NCI-H510A (cell line): ENCODE measurements around the gene GSTA5.
"Not testable (repeated sequence)": the region's sequence is repeated elsewhere in the genome, so short reads cannot be mapped to it uniquely, and the experiment has no call there.

Experiments
- DNase-seq: peaks from one replicate; lab custom pipeline; 2025; lab: John Stamatoyannopoulos, UW

Gene GSTA5

GRCh38 chr6:52840763-52841585 is at the start of gene GSTA5:
Gene GSTA5, minus strand, starts transcription at chr6:52840813.
- no peak for DNase-seq

DNA sequence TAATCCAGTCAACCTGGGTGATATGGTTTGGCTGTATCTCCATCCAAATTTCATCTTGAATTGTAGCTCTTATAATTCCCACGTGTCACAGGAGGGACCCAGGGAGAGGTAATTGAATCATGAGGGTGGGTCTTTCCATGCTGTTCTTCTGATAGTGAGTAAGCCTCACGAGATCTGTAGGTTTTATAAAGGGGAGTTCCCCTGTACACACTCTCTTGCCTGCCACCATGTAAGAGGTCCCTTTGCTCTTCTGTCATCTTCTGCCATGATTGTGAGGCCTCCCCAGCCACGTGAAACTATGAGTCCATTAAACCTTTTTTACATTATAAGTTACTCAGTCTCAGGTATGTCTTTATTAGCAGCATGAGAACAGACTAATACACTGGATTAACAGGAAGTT is 49.4 kb upstream of the GSTA5 start:
- no peak for DNase-seq

- DNase-seq: no peak
Measured at GRCh38 chr6:52887910-52888524, 47.4 kb upstream of the GSTA5 start.

- peak; percentile 57 for DNase-seq
Measured at GRCh38 chr6:52881996-52882841, 41.6 kb upstream of the GSTA5 start.

DNA sequence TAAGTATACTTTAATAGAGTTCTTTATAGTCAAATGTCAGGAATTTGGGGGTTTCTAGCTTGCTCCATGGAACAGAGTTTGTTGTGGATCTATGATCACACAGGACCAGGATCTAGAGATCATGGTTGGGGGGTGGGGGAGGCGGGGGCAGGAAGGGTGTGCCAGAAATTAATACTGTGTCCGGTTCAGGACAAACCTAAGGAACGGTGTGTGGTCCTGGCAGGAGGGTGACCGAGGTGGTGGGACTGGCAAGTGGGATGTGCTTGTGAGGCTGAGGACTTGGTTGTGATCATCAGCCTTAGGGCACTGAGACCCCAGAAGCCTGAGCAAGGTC is 41.0 kb upstream of the GSTA5 start:
- no peak for DNase-seq

DNA sequence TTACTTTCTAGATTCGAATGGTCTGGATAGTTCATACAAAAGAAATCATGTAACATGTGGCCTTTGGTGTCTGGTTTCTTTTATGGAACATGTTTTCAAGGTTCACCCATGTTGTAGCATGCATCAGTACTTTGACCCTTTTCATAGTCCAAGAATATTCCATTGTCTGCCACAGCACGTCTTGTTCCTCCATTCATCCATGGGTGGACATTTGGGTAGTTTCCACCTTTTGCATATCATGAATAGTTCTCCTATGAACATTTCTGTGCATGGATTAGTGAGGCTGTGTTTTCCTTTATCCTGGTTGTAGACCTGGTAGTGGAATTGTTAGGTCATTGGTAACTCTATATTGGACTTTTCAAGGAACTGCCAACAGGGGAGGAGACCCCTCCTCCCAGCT is 37.2 kb upstream of the GSTA5 start:
- DNase-seq: no peak

DNA sequence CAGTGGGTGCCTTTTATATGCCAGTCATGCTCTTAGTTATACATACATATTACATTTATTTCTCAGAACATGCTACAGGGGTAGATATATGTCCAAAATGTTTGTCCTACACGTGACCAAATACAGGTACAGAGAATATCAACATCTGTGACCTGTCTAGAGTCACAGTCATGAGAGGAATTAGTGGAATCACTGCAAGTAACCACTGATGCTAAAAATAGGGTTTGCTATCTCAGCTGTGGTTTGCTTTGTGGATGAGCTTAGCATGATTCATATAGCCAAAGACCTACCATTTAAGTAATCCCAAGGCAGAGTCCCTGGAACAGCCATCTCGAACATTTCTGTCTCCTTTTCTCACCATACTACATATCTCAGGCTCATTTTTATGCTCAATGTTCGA is 36.6 kb upstream of the GSTA5 start:
- DNase-seq: no peak

DNA sequence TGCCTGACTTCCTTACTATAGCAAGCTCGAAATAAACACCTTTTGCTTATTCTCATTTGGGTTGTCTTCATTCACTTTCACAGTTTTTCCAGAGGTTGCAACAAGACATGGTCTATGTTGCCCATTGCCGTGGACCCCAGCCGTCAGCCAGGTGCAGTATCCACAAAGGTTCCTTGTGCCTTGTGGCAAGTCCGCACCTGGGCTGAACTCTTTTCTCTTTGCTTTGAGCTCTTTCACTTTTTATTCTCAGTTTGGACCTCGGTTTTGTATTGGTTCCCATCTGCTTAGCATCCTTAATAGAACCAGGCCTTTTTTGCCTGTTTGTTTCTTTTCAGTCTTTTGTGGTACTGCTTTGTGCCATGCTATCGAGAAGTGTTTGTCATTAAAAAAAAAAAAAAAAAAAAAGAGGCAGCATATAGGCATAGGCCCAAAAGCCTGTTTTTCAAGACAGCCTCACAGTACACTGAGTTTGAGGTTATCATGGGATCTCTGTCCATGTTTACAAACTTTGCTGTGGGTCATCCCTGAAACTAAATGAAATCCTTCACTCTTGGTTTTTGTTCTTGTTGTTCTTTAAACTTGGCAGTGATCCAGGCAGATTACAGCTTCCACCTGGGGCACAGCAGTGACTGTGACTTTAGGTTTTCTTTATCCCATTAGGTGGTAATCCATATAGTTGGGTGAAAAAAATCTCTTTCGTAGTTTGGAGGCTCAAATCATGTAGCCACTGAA is 35.6 kb upstream of the GSTA5 start:
- DNase-seq: no peak

GRCh38 chr6:52872031-52872430 is 31.4 kb upstream of the GSTA5 start:
- DNase-seq: no peak

GRCh38 chr6:52871621-52872020 is 31.0 kb upstream of the GSTA5 start:
- no peak for DNase-seq

GRCh38 chr6:52870335-52871091 is 29.9 kb upstream of the GSTA5 start:
- DNase-seq: not testable (repeated sequence)

GRCh38 chr6:52868899-52869298 is 28.3 kb upstream of the GSTA5 start:
- DNase-seq: not testable (repeated sequence)

DNA sequence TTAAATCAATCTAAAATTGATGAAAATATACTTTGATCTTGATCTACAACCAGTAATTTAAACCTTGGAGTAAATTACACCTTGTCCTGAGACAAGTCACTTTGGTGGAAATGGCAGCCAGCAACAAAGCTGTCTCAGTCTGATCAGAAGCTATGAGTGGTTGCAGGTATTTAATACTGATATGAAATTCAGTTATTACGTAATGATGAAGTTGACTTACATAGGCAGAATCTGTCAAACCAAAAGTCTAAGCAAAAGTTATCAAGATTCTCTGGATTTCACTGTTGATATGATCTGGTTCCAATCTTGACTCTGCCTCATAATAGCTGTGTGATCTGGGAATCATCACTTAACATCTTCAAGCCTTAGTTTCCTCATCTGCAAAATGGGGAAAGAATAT is 27.6 kb upstream of the GSTA5 start:
- DNase-seq: no peak

DNA sequence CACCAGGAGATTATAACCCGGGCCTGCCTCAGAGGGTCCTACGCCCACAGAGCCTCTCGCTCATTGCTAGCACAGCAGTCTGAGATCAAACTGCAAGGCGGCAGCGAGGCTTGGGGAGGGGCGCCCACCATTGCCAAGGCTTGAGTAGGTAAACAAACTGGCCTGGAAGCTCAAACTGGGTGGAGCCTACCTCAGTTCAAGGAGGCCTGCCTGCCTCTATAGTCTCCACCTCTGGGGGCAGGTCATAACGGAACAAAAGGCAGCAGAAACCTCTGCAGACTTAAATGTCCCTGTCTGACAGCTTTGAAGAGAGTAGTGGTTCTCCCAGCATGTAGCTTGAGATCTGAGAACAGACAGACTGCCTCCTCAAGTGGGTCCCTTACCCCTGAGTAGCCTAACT is 20.5 kb upstream of the GSTA5 start:
- DNase-seq: peak; percentile 27

DNA sequence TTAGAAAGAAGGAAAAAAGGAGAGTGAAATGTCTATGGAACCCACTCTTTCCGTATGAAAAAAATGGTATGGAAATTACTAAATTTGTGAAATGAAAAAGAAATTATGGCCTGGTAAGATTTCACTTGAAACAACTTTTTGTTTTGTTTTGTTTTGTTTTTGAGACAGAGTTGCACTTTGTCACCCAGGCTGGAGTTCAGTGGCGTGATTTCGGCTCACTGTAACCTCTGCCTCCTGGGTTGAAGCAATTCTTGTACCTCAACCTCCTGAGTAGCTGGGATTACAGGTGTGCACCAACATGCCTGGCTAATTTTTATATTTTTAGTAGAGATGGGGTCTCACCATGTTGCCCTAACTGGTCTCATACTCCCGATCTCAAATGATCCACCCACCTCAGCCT is 17.8 kb upstream of the GSTA5 start:
- no peak for DNase-seq

- DNase-seq: peak; percentile 77
Measured at GRCh38 chr6:52856137-52856536, 15.5 kb upstream of the GSTA5 start.

DNA sequence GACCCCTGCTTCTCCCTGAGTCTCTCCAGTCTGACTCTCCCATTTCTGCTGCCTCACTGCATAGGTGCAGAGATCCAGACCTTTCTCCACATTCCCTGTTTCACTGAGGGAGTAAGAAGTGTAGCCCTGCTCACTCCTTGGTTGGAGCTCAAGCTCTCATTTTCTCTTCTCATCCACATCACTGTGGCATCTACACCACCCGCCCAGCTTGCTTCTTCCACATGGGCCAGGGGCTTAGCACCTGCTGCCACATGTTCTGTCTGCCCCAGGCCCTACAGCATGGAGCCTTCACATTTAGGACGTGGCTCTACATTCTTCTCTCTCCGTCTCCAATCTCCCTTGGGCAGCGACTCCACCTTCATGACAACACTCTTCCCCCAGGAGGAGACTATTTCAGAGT is 8.5 kb upstream of the GSTA5 start:
- no peak for DNase-seq

DNA sequence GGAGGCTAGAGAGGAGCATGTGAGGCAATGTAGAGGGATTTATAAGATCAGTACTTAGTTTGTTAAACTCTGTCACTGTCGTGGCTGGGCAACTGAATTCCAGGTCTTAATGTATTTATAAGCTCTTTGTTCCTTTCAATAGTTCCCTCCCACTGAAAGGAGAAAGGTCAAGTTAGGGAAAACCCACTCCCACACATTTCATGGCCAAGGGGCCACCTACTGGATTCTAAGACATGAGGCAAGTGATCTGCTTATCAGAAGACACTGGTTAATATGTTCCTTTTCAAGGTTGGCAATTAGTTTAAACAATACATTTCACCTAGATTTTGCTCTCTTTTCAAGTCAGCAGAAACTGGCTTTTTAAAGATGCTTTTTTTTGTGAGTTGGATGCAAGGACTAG is 5.4 kb upstream of the GSTA5 start:
- DNase-seq: no peak

GRCh38 chr6:52843605-52844004 is 3.0 kb upstream of the GSTA5 start:
- DNase-seq: no peak

DNA sequence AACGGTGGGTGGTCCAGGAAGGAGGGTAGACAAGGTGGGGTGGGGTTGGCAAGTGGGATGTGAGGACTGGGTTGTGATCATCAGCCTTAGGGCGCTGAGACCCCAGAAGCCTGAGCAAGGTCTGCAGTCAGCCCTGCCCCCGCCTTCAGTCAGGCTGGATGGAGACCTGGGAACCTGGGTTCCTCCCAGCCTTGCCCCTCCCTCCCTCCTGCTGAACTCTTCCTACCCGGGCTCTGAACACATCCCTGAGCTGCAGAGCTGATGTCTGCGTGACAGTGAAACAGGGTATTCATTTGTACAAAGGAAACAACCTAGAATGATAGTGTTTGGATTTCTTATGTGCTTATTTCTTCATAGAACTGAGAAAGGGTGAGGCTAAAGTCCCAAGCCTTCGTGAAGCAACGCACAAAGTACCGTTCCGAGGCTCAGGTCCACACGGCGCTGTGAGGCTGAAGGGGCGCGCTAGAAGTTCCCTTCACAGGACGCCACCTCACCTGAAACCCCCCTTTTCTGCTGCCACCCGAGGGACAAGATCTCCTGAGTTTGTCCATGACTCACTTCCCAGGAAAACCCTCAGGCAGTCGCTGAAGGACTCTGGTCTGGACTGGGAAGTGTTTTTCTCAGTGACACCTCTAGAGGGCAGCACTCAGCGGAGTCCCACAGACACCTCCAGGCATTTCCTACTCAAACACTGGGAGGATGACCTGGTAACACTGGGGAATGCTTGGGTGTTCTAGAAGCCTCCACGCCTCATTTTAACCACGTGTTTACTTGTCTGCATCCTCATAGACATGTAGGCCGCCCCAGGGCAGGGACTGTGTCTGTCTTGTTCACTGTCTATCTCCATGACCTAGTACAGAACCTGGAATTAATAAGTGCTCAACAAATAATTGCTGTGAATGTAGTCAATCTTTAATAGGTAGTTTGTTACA is 1.2 kb downstream of the GSTA5 start:
- DNase-seq: peak; percentile 34
